ENCODE measurements around the gene PXYLP1. TPM values are rescaled to one million over a fixed set of nuclear protein-coding genes. Genes with fewer than 3 reads are reported as not detected.

PXYLP1 gene
- total and polyA plus RNA-seq, 9 of the 15 experiments (the other 6 are each of a cell fraction or from before 2014, with no cell fraction given) = 0.80 to 2.9 (median 1.3) TPM

DNA sequence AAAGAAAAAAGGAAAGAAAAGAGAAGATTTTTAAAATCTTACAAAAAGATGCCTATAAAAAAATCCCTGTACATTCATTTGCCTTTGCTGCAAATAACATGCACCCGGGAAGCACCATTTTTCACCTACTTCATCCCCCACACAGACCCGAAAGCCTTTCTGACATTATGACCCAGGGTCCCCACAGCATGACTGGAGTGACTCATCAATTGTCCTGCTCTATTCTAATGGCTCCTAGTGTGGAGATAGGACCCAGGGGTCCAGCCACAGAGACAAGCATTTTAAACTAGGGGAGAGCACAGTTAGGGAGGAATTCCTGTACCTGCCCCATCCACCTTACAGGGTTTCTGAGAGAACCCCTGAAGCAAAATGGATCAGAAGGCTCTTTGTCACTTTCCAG lies 14.7 kb upstream of the PXYLP1 start:
- Histone ChIP-seq H2AFZ (ENCODE audit: low read depth, low read length) (no peak overlapping the region), H3K9me1 (ENCODE audit: control insufficient read depth, insufficient read depth, low read length) (no peaks in the 10 kb centered on the region), H4K20me1 (replicated peaks; ENCODE audit: control insufficient read depth, insufficient read depth, low read length) (no peaks in the 10 kb centered on the region), H3K4me3 (no peak overlapping the region), H3K27me3 (ENCODE audit: control insufficient read depth in 2 of 2, insufficient read depth in 2 of 2, low read length in 2 of 2) (peaks cover 0 to 6% of the 10 kb centered on the region in 2 experiments; a peak in 2 of 5 replicates), H3K36me3 (ENCODE audit: control insufficient read depth, insufficient read depth, low read length) (no peaks in the 10 kb centered on the region), H3K9me3 (replicated peaks; ENCODE audit: control insufficient read depth, insufficient read depth, low read depth, low read length) (no peaks in the 10 kb centered on the region), H3K4me1 (replicated peaks in 1 of 2; ENCODE audit: control insufficient read depth in 2 of 2, insufficient read depth in 2 of 2, low read length in 2 of 2) (no peaks in the 10 kb centered on the region), H3K4me2 (ENCODE audit: insufficient read depth, low read length) (no peak overlapping the region), H3K27ac (ENCODE audit: extremely low read depth, low read depth, low read length) (no peak overlapping the region), H3K79me2 (ENCODE audit: control insufficient read depth, insufficient read depth, low read length) (no peaks in the 10 kb centered on the region), H3K9ac (ENCODE audit: insufficient read depth in 1 of 2, low read depth in 2 of 2, low read length in 2 of 2) (no peak overlapping the region)
- FAIRE-seq = no peak
- in situ Hi-C loops (cut with MboI) (no loop called here), intact Hi-C loops (cut with micrococcal nuclease) (no loop called here)
- ATAC-seq = no peak
- WGBS (ENCODE audit: insufficient coverage, low coverage, missing lambda C conversion rate) = 0% methylated on average over 2 of the region's 2 CpGs
- TF ChIP-seq MAFG (tag; conservative IDR thresholded peaks at IDR 0.05) (0 out of 2 replicates have a peak, but pooled peaks have one; percentile 14), ZNF253 (CRISPR knock-in tag; conservative IDR thresholded peaks at IDR 0.05) (no peak)
- BruUV-seq (replicated peaks) = no TSS peak
- ChIA-PET CTCF (ENCODE audit: low intra/inter-chr PET ratio) (no interaction called here), POLR2A (no interaction called here)
- DNase-seq (ENCODE audit: extremely low read depth in 1 of 4, low spot score in 3 of 4) = no peak

GRCh38 chr3:141217389-141217788 lies 14.2 kb upstream of the PXYLP1 start:
- no TSS peak for BruUV-seq (replicated peaks)
- peaks cover 0 to 6% of the 10 kb centered on the region in 2 experiments; a peak in 2 of 5 replicates for H3K27me3 ChIP-seq (ENCODE audit: control insufficient read depth in 2 of 2, insufficient read depth in 2 of 2, low read length in 2 of 2)
- H3K4me3 ChIP-seq = no peak overlapping the region
- H3K9me1 ChIP-seq (ENCODE audit: control insufficient read depth, insufficient read depth, low read length) = no peaks in the 10 kb centered on the region
- FAIRE-seq (no peak), DNase-seq (ENCODE audit: extremely low read depth in 1 of 4, low spot score in 3 of 4) (no peak), ATAC-seq (no peak)
- TF ChIP-seq E2F8 (IDR thresholded peaks at IDR 0.05; ENCODE audit: low read depth, partially characterized antibody) = no peak
- TF ChIP-seq RFX7 (CRISPR knock-in tag; IDR thresholded peaks at IDR 0.05) = no peak
- TF ChIP-seq MXI1 (IDR thresholded peaks at IDR 0.05; ENCODE audit: low read depth, low read length) = no peak
- no peak for TF ChIP-seq GTF2E2 (tag; IDR thresholded peaks at IDR 0.05)
- TF ChIP-seq HNRNPLL (IDR thresholded peaks at IDR 0.05; ENCODE audit: low read depth, low read length, poor library complexity, severe bottlenecking) = no peak
- no peak for TF ChIP-seq HNRNPH1 (optimal IDR thresholded peaks at IDR 0.05; ENCODE audit: low read depth, low read length)
- no peak for TF ChIP-seq ZSCAN32 (CRISPR knock-in tag; IDR thresholded peaks at IDR 0.05)
- TF ChIP-seq ZKSCAN8 (CRISPR knock-in tag; IDR thresholded peaks at IDR 0.05) = no peak
- POLR2A ChIA-PET = interaction anchor here (1.0 to 1.1 kb wide), 2 partner anchors 8 to 14 kb away, joined by 3 to 4 read pairs; partner anchors contain the start of gene PXYLP1
- no peak overlapping the region for H3K27ac ChIP-seq (ENCODE audit: extremely low read depth, low read depth, low read length)
- no peaks in the 10 kb centered on the region for H3K79me2 ChIP-seq (ENCODE audit: control insufficient read depth, insufficient read depth, low read length)
- CTCF ChIA-PET (ENCODE audit: low intra/inter-chr PET ratio) = no interaction called here
- H3K4me2 ChIP-seq (ENCODE audit: insufficient read depth, low read length) = no peak overlapping the region
- no peaks in the 10 kb centered on the region for H3K4me1 ChIP-seq (replicated peaks in 1 of 2; ENCODE audit: control insufficient read depth in 2 of 2, insufficient read depth in 2 of 2, low read length in 2 of 2)
- H3K36me3 ChIP-seq (ENCODE audit: control insufficient read depth, insufficient read depth, low read length) = no peaks in the 10 kb centered on the region
- intact Hi-C loops (cut with micrococcal nuclease) = no loop called here
- H4K20me1 ChIP-seq (replicated peaks; ENCODE audit: control insufficient read depth, insufficient read depth, low read length) = no peaks in the 10 kb centered on the region
- H3K9ac ChIP-seq (ENCODE audit: insufficient read depth in 1 of 2, low read depth in 2 of 2, low read length in 2 of 2) = no peak overlapping the region
- H2AFZ ChIP-seq (ENCODE audit: low read depth, low read length) = no peak overlapping the region
- H3K9me3 ChIP-seq (replicated peaks; ENCODE audit: control insufficient read depth, insufficient read depth, low read depth, low read length) = no peaks in the 10 kb centered on the region
- 0% methylated on average over 2 of the region's 2 CpGs for WGBS (ENCODE audit: insufficient coverage, low coverage, missing lambda C conversion rate)
- in situ Hi-C loops (cut with MboI) = no loop called here

Data from K562 (cell line).